ENCODE results near the gene ADARB1. TPM values are rescaled to one million over a fixed set of nuclear protein-coding genes. Genes with fewer than 3 reads are reported as not detected.

ADARB1 gene
- total and polyA plus RNA-seq, 2 experiments from 2014 or later: 4.8 to 14.8 TPM

DNA sequence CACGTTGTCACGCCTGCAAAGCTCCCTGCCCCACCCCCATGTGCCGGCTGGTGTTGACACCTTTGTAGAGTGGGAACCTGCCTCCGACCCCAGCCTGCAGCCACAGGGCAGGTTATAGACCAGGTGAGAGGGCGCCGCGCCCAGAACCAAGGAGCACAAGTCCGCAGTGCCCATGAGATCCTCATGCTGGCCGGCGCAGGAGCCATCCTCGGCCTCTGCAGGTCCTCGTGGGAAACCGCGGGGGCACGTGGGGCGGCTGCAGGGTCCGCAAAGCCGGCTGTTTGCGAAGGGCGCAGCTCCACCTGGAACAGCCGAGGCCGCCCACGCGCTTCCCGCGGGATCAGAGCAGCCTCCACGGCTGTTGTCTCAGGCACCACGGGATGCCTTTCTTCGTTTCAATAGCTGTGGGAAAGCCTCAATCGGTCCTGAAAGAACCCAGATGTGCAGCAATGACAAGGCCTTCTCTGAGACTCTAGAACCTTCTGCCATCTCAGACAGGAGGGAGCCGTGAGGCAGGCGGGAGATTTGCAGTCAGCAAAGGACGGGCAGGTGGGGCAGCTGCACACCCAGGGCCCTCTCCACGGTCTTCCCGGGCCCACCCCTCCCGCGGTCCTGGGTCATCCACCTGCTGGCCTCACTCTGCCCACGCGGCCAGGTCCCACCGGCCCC lies 183.4 kb downstream of the ADARB1 start:
- ATAC-seq: peak; percentile 53

More for the DNA sequence above, 183.4 kb downstream of the ADARB1 start:
- TF ChIP-seq EZH2 (IDR thresholded peaks at IDR 0.05; ENCODE audit: low read depth, unreplicated experiment) (no peak), CREB1 (CRISPR knock-in tag; IDR thresholded peaks at IDR 0.05; ENCODE audit: low read depth) (no peak), JUNB (IDR thresholded peaks at IDR 0.05; ENCODE audit: unreplicated experiment) (no peak), POLR2AphosphoS5 (IDR thresholded peaks at IDR 0.05; ENCODE audit: low read depth) (no peak)
- TF ChIP-seq, protein P1, sequence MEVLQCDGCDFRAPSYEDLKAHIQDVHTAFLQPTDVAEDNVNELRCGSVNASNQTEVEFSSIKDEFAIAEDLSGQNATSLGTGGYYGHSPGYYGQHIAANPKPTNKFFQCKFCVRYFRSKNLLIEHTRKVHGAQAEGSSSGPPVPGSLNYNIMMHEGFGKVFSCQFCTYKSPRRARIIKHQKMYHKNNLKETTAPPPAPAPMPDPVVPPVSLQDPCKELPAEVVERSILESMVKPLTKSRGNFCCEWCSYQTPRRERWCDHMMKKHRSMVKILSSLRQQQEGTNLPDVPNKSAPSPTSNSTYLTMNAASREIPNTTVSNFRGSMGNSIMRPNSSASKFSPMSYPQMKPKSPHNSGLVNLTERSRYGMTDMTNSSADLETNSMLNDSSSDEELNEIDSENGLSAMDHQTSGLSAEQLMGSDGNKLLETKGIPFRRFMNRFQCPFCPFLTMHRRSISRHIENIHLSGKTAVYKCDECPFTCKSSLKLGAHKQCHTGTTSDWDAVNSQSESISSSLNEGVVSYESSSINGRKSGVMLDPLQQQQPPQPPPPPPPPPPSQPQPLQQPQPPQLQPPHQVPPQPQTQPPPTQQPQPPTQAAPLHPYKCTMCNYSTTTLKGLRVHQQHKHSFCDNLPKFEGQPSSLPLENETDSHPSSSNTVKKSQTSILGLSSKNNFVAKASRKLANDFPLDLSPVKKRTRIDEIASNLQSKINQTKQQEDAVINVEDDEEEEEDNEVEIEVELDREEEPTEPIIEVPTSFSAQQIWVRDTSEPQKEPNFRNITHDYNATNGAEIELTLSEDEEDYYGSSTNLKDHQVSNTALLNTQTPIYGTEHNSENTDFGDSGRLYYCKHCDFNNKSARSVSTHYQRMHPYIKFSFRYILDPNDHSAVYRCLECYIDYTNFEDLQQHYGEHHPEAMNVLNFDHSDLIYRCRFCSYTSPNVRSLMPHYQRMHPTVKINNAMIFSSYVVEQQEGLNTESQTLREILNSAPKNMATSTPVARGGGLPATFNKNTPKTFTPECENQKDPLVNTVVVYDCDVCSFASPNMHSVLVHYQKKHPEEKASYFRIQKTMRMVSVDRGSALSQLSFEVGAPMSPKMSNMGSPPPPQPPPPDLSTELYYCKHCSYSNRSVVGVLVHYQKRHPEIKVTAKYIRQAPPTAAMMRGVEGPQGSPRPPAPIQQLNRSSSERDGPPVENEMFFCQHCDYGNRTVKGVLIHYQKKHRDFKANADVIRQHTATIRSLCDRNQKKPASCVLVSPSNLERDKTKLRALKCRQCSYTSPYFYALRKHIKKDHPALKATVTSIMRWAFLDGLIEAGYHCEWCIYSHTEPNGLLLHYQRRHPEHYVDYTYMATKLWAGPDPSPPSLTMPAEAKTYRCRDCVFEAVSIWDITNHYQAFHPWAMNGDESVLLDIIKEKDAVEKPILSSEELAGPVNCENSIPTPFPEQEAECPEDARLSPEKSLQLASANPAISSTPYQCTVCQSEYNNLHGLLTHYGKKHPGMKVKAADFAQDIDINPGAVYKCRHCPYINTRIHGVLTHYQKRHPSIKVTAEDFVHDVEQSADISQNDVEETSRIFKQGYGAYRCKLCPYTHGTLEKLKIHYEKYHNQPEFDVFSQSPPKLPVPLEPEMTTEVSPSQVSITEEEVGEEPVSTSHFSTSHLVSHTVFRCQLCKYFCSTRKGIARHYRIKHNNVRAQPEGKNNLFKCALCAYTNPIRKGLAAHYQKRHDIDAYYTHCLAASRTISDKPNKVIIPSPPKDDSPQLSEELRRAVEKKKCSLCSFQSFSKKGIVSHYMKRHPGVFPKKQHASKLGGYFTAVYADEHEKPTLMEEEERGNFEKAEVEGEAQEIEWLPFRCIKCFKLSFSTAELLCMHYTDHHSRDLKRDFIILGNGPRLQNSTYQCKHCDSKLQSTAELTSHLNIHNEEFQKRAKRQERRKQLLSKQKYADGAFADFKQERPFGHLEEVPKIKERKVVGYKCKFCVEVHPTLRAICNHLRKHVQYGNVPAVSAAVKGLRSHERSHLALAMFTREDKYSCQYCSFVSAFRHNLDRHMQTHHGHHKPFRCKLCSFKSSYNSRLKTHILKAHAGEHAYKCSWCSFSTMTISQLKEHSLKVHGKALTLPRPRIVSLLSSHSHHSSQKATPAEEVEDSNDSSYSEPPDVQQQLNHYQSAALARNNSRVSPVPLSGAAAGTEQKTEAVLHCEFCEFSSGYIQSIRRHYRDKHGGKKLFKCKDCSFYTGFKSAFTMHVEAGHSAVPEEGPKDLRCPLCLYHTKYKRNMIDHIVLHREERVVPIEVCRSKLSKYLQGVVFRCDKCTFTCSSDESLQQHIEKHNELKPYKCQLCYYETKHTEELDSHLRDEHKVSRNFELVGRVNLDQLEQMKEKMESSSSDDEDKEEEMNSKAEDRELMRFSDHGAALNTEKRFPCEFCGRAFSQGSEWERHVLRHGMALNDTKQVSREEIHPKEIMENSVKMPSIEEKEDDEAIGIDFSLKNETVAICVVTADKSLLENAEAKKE (CRISPR knock-in tag; IDR thresholded peaks at IDR 0.05): no peak
- TF ChIP-seq, protein P2, sequence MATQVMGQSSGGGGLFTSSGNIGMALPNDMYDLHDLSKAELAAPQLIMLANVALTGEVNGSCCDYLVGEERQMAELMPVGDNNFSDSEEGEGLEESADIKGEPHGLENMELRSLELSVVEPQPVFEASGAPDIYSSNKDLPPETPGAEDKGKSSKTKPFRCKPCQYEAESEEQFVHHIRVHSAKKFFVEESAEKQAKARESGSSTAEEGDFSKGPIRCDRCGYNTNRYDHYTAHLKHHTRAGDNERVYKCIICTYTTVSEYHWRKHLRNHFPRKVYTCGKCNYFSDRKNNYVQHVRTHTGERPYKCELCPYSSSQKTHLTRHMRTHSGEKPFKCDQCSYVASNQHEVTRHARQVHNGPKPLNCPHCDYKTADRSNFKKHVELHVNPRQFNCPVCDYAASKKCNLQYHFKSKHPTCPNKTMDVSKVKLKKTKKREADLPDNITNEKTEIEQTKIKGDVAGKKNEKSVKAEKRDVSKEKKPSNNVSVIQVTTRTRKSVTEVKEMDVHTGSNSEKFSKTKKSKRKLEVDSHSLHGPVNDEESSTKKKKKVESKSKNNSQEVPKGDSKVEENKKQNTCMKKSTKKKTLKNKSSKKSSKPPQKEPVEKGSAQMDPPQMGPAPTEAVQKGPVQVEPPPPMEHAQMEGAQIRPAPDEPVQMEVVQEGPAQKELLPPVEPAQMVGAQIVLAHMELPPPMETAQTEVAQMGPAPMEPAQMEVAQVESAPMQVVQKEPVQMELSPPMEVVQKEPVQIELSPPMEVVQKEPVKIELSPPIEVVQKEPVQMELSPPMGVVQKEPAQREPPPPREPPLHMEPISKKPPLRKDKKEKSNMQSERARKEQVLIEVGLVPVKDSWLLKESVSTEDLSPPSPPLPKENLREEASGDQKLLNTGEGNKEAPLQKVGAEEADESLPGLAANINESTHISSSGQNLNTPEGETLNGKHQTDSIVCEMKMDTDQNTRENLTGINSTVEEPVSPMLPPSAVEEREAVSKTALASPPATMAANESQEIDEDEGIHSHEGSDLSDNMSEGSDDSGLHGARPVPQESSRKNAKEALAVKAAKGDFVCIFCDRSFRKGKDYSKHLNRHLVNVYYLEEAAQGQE (IDR thresholded peaks at IDR 0.05; ENCODE audit: unreplicated experiment): no peak
- H3K27me3 Mint-ChIP-seq (ENCODE audit: insufficient read depth, low read depth, poor library complexity): peaks cover 7% of the 10 kb centered on the region
- Histone ChIP-seq H3K4me1 (ENCODE audit: insufficient read depth) (no peaks in the 10 kb centered on the region), H2AFZ (no peak overlapping the region), H3F3A (replicated peaks; ENCODE audit: low read depth) (no peaks in the 10 kb centered on the region), H3K27ac (ENCODE audit: low read depth) (no peak overlapping the region), H3K4me2 (no peak overlapping the region), H3K4me3 (no peak overlapping the region), H4K20me1 (replicated peaks; ENCODE audit: insufficient read depth) (no peaks in the 10 kb centered on the region; the same call in none of the 2 replicates), H3K36me3 (ENCODE audit: insufficient read depth) (no peaks in the 10 kb centered on the region), H3K9me2 (ENCODE audit: insufficient read depth) (no peaks in the 10 kb centered on the region), H3K79me2 (replicated peaks; ENCODE audit: insufficient read depth) (no peaks in the 10 kb centered on the region), H3K27me3 (ENCODE audit: insufficient read depth) (no peaks in the 10 kb centered on the region)
- no peaks in the 10 kb centered on the region for H3K36me3 Mint-ChIP-seq (ENCODE audit: low read depth)
- DNase-seq (ENCODE audit: low spot score): peak; percentile 43
- H3K27ac Mint-ChIP-seq: no peak overlapping the region
- no peak overlapping the region for H3K4me3 Mint-ChIP-seq
- no peaks in the 10 kb centered on the region for H3K4me1 Mint-ChIP-seq
- H3K9me3 Mint-ChIP-seq: no peaks in the 10 kb centered on the region
